Bronchial epithelial cell (primary cell): ENCODE measurements around the gene JMJD1C. TPM values are rescaled to one million over a fixed set of nuclear protein-coding genes. Genes with fewer than 3 reads are reported as not detected.

Experiments
- DNase-seq: peaks from one replicate; pipeline ENCODE4 v3.0.0-alpha.2; 2010; ENCODE audit warnings: low read depth
- FAIRE-seq: peaks from 2 replicates; lab custom pipeline; 2011; peaks lifted over from hg19 to GRCh38; lab: Jason Lieb, UNC
- H3K27me3 ChIP-seq: 2 replicates; pipeline ENCODE4 v1.5.1; 2011; ENCODE audit warnings: low read length; ENCODE audit not compliant: control insufficient read depth, insufficient read depth
- H3K36me3 ChIP-seq: 2 replicates; pipeline ENCODE4 v1.5.1; 2011; ENCODE audit warnings: low read length; ENCODE audit not compliant: control insufficient read depth, insufficient read depth
- H3K4me3 ChIP-seq: 2 replicates; pipeline ENCODE4 v1.5.1; 2011; ENCODE audit warnings: mild to moderate bottlenecking, low read depth, low read length, control low read depth
- total RNA-seq: library from RNA; depleted of rRNA; stranded (reverse); fragments of >200 nt; gene quantifications from 2 replicates; pipeline ENCODE4 v1.2.1, GENCODE V29; 2014
- TF ChIP-seq, protein P1 (sequence below): IDR thresholded peaks from 2 replicates; pipeline ENCODE4 v1.5.1; 2011; ENCODE audit warnings: mild to moderate bottlenecking, moderate library complexity, low read length, control low read depth, inconsistent platforms; ENCODE audit not compliant: insufficient read depth, severe bottlenecking

The JMJD1C gene
- total RNA-seq, 1 donor from 2014 or later = 72.1 TPM

GRCh38 chr10:63456437-63457210, 9.2 kb downstream of the JMJD1C start:
- no peak overlapping the region for H3K4me3 ChIP-seq
- FAIRE-seq (no peak), DNase-seq (peak; percentile 67)
- H3K27me3 ChIP-seq = no peaks in the 10 kb centered on the region
- TF ChIP-seq, protein P1, sequence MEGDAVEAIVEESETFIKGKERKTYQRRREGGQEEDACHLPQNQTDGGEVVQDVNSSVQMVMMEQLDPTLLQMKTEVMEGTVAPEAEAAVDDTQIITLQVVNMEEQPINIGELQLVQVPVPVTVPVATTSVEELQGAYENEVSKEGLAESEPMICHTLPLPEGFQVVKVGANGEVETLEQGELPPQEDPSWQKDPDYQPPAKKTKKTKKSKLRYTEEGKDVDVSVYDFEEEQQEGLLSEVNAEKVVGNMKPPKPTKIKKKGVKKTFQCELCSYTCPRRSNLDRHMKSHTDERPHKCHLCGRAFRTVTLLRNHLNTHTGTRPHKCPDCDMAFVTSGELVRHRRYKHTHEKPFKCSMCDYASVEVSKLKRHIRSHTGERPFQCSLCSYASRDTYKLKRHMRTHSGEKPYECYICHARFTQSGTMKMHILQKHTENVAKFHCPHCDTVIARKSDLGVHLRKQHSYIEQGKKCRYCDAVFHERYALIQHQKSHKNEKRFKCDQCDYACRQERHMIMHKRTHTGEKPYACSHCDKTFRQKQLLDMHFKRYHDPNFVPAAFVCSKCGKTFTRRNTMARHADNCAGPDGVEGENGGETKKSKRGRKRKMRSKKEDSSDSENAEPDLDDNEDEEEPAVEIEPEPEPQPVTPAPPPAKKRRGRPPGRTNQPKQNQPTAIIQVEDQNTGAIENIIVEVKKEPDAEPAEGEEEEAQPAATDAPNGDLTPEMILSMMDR = no peak
- H3K36me3 ChIP-seq = peaks cover 1% of the 10 kb centered on the region

- TF ChIP-seq, protein P1 = no peak
- no peak for FAIRE-seq
- H3K4me3 ChIP-seq = no peak overlapping the region
- no peaks in the 10 kb centered on the region for H3K27me3 ChIP-seq
- peaks cover 1% of the 10 kb centered on the region for H3K36me3 ChIP-seq
- no peak for DNase-seq
Observed at GRCh38 chr10:63455507-63455906, 10.3 kb downstream of the JMJD1C start.

- no peak overlapping the region for H3K4me3 ChIP-seq
- H3K36me3 ChIP-seq = peaks cover 1% of the 10 kb centered on the region
- DNase-seq (no peak), FAIRE-seq (no peak)
- no peaks in the 10 kb centered on the region for H3K27me3 ChIP-seq
- TF ChIP-seq, protein P1 = no peak
Observed at GRCh38 chr10:63454631-63455030, 11.1 kb downstream of the JMJD1C start.

GRCh38 chr10:63452524-63452923, 13.3 kb downstream of the JMJD1C start:
- Histone ChIP-seq H3K4me3 (no peak overlapping the region), H3K27me3 (no peaks in the 10 kb centered on the region), H3K36me3 (peaks cover 1% of the 10 kb centered on the region)
- TF ChIP-seq, protein P1 = no peak
- no peak for DNase-seq
- no peak for FAIRE-seq

- no peaks in the 10 kb centered on the region for H3K36me3 ChIP-seq
- DNase-seq = no peak
- H3K4me3 ChIP-seq = no peak overlapping the region
- FAIRE-seq = no peak
- TF ChIP-seq, protein P1 = no peak
- H3K27me3 ChIP-seq = no peaks in the 10 kb centered on the region
Observed at GRCh38 chr10:63446716-63447440, 18.9 kb downstream of the JMJD1C start.
